NCI-H1694 treated with DMSO at 0.1 percent for 48 hours (cell line): ENCODE measurements around the gene TCEA2.

Experiments used
- DNase-seq: peaks from one replicate; lab custom pipeline; 2025; lab: John Stamatoyannopoulos, UW

TCEA2 gene

DNA sequence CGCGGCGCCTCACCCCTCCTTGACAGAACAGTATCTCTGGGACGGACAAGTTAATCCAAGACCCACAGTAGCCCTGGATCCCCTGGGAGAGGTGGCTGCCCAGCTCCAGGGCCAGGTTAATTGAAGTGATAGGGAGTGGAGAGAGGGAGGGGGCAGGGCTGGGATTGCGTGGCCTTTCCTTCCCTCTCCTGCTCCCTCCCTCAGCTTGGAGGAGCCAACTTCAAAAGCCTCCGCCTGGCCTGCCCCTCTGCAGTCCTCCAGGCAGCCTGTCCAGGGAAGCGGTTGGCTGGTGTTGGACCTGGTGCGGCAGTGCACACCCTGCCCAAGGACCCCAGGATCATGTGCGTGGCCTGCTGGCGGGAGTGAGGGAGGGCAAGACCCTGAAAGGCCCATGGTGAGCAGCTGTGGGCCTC, 27.1 kb upstream of the TCEA2 start, which contains the start of gene C20orf204:
Gene C20orf204 (plus strand): TSS at position 250 of the 413 bp plus-strand sequence. CDS start 142 bp downstream, at position 392.
- DNase-seq, result no peak

DNA sequence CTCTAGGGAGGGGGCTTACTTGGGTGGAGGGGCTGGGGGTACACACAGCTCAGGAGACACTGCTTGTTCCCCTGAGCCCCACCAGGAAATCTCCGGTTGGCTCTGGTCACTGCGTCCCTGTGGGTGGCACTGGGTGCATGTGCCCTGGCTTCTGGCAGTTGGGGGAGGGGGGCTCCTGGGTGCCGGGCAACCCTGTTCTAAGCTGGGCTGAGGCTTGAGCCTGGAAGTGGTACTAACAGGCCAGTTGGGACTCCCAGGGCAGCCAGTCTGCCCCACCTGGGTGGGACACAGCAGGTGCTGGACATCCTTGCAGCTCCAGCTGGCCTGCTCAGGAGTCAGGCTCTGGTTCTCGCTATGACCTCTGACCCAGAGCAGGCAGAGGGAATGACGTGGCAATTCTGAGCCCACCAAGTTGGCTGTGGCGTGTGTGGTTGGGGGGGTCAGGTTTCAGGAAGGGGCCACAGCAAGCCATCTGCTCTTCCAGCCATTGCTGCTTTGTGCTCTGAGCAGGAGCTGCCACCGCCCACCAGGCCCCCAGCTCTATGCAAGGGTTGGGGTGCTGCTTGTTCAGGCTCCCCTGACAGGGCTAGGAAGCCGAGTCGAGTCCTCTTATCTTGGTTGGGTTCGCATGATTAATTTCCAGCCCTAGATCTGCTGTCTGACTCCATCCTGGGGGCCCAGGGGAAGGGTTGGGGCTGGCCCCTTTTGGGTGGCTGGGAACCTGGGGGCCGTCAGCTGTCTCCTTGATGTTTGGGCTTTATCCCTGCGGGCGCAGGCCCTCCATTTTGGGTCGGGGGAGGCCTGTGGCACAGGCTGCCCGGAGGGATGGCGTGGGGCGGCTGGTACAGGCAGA, 26.4 kb upstream of the TCEA2 start:
- no peak for DNase-seq

DNA sequence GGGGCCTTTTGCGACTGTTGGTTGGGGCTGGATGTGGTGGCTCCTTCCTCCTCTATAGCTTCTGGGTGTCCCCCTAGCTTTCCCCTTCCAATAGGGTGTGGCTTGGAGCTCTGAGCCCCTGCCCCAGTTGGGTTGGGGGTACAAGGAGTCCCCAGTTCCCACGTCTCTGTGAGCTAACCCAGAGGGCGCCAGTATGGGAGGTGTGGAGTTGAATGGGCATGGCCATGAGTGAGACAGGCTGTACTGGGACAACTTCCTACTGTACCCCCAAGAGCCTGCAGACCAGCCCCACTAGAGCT, 25.9 kb upstream of the TCEA2 start:
- no peak for DNase-seq

DNA sequence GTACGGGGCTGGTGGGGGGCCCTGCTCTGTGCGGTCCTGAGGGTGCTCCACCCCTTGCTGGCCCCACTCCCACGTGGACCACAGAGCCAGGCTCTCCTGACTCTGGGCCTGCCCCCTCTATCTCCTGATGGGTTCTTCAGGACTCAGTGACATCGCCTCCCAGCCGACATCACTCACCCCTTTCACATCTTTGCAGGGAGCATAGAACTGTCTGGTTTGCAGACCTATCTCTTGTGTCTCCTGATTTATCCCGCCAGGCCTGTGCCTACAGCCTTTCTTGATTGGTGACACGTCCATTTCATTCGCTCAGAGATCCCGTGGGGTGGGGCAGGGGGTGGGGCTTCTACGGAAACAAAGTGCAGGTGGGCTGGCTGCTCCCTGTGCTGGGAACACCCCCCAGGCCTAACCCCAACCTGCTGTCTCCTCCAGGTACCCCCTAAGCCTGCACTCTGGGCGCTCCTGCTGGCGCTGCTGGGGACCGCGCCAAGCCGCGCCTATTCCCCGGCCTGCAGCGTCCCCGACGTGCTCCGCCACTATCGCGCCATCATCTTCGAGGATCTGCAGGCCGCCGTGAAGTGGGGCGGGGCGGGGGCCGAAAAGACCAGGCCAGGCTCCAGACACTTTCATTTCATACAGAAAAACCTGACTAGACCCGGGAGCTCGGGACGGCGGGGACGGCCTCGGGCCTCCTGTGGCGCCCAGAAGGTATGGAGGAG, 25.3 kb upstream of the TCEA2 start:
- no peak for DNase-seq

DNA sequence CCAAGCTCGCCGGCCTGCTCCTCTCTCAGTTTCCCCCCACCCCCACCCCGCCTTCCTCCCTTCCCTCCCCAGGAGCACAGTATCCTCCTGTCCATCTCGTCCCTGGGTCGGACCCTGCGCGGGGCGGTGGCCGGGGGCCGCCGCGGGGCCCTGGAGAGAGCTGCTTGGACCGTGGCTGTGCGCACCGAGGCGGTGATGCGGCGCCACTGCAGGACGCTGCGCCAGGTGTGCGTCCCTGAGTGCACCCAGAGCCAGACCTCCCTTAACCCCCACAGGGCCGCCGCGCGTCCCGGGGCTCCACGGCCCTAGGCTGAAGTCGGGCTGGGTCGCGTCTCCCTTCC, 24.8 kb upstream of the TCEA2 start:
- no peak for DNase-seq

DNA sequence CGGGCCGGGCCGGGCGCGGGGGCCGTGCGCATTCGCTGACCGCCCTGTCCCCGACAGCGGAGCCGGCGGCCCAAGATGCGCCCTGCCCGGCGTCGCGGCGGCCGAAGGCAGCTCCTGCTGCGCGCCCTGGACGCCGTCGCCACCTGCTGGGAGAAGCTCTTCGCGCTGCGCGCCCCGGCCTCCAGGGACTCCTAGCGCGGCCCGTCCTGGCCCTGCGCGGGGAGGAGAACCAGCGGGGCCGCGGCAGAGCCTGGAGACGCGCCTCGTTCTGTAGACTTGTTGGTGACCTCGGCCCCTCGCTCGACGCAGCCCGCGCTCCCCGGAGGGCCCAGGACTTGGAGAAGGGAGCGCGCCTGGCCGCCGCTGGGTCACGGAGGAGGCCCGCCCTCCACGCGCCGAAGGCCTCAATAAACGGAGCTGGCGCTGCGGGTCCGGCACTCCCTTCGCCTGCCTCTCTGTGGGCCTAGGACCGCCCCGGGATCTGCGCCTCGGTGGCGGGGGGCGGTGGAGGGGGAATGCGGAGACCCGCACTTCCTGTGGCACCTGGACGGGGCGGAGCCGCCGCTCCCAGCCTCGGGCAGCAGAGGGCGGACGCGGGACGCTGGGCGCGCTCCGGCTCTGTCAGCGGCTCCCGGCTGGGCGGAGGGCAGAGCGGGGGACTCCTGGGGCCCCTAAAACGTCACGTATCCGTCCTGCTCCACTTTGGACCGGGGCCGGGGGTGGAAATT, 24.3 kb upstream of the TCEA2 start:
- DNase-seq, result peak; percentile 42

DNA sequence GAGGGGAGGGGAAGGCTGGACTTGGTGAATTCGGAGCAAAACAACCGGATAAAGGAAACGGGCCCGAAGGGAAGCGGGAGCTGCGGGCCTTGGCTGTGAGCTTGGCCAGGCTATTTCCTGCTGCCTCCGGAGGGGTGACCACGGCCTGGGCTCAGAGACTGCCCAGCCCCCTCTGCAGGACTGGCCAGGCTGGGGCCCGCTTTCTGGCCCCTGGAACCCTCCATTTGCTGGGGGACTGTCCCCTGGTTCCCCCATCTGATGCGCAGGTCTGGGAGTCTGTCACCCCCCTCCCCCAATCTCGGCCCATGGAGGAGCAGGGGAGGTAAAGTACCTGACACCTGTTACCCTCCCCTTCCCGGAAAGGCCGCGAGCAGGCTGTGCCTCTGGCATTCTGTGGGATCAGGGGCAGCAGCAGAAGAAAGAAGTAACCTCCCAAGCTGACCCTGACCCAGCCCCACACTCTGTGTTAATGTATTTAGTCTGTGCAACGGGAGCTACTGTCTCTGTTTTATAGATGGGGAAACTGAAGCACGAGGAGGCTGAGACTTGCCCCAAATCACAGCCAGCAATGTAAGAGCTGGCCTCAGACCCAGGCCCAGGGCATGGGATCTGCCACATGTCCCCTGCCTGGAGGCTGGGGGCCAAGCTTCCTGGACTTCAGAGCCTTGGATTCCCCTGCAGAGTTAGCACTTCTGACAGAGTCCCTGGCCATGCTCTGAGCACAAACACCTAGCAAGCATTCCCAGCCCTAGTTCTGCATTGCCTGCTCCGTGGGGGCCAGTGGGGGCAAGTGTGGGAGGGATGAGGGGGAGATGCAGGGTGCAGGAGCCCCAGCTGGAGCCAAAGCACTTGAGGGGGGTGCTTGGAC, 23.5 kb upstream of the TCEA2 start:
- DNase-seq, result no peak

DNA sequence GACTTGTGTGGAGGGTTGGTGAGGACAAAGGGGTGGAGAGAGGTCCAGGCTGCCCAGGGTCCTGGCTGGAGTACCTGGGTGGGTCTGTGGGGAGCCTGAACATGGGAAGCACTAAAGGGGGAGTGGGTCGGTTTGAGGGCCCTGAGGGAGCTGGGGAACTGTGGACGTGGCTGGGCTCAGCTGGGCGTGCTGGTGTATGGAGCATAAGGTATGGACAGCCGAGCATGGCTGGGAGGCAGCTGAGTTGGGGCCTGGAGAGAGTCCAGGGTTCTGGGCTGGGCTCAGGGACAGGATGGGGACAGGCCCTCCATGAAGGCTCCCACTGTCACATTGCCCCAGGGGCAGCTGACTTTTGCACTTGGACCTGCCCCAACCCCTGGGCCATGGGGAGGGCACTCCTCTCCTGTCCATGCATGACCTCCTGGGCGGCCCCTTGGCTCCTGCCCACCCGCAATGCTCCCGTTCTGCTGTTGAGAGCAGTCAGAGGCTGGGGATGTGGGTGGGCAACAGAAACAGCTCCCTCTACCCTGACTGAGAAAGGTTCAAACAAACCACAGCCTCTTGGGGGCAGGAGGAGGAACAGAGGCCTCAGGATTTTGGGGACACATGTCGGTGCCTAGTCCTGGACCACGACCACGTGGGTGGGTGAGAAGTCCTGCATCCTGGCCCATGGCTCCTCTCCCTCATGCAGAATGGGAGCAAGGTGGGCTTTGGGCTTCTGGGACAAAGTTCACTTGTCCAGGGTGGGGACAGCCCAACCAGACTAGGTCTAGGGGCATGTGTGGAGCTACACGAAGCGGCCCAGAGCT, 22.6 kb upstream of the TCEA2 start:
- DNase-seq, result no peak

DNA sequence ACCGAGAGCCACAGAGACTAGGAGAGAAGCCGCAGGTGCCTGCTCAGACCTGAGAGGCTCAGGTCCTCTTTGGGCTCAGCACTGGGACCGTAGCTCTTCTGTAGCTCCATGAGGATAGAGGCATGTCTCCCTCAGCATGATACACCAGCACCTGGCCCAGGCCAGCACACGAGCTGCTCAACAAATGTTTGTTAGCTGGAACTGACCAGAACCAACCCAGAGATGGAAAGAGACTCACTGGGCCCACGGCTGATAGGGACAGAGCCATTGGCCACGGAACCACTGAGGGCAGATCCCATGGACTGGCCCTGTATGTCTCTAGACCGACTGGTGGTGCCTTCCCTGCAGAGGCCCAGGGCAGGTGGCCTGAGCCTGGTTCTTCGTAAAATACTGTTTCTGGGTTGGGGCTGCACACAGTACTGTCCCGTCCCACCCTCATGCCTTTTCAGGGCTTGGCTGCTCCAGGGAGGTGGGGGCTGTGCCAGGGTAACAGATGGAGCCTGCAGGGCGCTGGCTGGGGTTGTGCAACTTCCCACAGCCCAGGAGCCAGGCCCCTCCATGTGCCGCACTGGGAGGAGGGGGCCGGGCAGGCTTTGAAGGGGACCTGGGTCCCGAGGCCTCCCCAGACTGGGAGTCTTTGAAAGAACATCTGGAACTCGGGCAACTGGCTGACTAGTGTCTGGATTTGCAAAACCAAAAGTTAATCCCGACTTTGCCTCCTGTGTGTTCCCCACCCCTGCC, 21.8 kb upstream of the TCEA2 start:
- peak; percentile 51 for DNase-seq

DNA sequence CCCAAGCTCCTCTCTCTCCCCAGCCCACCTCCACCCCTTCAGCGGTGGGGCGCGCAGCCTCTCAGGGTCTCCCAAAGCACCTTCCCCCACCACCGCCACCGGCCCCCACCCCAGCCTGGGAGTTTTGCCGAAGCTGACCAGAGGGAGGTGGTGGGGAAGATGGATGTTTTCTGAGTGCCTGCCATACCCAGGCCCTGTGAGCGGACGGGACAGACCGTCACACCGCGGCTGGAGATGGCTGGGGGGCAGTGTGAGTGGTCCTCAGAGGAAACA, 21.3 kb upstream of the TCEA2 start:
- no peak for DNase-seq

DNA sequence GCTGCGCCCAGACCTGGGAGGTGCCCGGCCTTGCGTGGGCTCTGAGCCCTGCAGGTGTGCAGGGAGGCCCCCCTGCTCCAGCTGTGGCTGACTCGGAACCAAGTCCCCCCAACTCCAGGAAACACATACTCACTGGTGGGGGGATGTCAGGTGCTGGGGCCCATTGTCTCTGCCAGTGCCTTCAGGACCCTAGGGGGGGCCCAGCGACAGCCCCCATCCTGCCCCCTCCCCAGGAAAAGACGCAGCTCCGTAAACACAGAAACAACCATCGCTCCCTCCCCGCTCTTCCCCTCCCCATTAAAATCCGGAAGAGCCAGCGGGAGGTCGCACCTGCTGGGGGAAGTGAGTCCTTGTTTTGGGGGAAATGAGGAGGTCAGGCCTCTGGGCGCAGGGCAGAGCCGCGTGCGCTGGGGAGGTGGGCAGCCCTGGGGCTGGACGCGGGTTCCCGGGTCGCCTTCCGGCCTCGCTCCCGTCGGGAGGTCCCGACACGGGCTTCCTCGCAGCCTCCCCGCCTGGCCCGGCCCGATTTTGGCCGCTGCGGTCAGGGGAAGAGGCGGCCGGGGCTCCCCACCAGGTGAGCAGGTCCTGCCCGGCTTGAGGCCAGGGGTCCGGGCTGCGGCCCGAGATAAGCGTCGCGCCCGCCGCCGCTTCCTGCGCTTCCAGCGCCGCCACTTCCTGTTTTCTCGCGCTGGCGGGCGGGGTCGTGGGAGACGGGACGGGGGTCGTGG, 20.8 kb upstream of the TCEA2 start:
- DNase-seq, result no peak

DNA sequence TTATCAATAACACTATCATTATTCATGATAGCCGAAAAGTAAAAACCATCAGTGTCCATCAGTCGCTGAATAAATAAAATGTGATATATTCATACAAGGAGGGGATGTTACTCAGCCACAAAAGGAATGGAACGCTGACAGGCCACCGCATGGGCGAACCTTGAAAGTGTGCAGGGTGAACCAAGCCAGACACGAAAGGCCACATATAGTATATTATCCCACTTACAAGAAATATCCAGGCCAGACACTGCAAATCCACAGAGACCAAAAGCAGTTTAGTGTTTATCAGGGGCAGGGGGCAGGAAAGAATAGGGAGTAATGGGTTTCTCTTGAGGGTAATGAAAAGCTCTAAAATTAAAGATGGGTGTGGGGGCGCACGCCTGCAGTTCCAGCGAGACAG, 19.2 kb upstream of the TCEA2 start:
- DNase-seq, result no peak

DNA sequence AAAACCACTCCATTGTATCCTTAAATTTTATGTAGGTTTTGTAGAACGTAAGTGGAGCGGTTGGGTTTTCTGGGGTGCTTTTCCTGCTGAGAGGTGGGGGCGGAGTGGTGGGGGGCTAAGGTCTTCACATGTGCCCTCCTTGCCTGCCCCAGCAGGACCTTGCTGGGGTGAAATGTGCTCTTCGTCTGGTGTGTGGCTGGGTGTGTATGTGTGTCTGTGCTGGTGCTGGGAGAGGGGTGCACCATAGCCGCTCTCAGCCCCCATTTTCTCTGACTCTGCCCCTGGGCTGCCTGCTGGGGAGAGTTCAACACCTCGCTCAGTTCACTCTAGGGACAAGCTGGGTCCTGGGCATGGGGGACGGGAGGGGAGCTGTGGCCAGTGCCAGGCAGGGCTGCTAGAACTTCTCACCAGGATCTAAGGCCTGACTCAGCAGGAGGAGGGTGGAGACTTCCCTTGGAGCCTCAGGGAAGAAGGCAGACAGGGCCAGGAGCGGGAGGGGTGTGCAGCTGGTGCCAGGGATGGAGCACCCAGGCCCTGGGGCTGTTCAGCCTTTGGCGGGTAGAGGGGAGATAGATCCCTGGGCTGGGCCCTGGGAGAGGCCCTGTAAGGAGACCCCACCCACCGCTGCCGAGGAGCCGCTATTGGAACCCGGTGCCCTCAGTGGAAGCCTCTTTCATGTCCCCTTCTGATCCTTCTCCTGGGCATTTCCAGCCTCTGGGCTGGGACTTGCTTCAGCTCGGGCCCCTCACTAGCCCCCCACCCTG, 18.3 kb upstream of the TCEA2 start:
- no peak for DNase-seq

DNA sequence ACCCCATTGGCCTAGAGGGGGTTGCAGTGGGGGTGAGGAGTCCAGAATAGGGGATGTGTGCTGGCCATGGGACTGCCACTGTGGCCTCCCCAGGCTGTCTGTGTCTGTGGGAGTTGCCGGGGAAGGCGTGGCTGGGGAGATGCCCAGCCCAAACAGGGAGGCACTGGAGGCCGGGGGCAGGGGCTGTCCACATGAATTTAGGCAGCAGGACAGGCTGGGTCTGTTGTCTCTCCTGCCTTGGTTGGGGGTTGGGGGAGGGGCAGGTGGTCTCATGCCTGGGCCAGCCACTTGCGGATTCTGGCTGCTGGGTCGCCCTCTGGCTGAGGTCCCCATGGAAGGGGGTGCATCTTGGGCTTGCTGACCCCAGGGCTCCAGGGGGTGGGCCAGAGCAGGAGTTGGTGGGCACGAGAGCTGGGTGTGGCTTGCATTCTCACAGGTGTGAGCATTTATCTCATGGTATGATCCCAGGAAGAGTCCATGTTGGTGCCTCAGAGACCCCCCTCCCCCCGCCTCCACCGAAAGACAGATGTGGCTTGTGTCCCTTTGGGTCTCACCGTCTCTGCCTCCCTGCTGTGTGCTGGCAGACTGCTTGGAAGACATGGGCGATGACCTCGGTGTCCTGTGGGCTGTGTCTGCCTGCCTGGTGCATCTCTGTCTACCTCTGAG, 17.5 kb upstream of the TCEA2 start:
- DNase-seq, result no peak

DNA sequence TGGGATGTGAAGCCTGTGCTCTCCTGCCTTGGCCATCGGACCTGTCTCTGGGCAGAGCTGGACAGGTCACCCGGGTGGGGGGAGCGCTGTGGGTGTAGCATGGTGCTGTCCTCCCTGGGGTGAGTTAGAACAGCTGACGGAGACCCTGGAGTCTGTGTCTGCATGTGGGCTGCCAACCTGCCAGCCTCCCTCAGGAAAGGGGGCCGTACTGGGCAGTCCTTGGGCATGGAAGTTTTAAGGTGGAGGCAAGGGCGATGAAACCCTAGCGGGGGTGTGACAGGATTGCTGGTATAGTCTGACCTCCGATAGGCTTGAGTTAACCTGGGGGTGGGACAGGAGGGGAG, 16.0 kb upstream of the TCEA2 start:
- DNase-seq, result no peak

DNA sequence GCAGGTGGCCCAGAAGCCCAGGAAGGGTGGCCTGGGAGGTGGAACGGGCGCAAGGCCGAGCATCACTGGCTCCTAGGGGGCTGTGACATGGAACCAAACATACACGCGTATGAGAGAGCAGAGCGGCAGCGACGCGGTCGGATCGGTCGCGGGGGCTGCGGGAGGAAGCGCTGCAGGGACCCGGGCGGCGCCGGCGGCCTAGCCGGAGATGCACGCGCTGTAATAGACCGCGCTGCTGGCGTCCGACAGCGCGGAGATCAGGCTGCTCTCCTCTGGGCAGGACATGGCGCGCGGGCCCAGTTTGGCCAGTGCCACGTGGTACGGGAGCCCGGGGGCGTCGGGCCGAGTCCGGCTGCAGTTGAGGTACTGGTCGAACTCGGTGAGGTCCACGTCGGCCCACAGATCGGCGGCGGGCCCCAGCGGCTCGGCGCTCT, 15.0 kb upstream of the TCEA2 start:
- no peak for DNase-seq

DNA sequence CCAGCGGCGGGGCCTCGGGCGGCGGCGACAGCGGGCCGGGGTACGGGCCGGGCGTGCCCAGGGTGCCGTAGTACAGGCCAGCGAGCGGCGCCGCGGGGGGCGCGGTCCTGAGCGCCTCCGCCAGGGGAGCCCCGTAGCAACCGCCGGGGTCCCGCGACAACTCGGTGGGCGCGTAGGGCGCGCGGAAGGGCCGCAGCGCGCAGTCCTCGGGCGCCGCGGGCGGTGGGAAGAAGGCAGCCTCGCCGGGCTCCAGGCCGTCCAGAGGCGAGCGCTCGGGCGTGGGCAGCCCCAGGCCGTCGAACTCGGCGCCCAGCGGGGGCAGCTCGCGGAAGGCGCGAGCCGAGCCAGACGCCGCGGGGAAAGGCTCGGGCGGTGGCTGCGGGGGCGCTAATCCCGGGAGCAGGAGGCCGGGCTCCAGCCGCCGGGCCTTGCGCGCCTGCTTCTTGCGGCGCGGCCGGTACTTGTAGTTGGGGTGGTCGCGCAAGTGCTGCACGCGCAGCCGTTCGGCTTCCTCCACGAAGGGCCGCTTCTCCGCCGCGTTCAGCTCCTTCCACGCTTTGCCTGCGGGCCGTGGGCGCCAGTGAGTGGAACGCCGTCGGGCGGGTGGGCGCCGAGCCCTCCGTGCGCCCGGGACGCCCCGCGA, 14.5 kb upstream of the TCEA2 start:
- DNase-seq, result no peak
